HepG2 (cell line): ENCODE results near the gene TXNRD3. TPM values are rescaled to one million over a fixed set of nuclear protein-coding genes. Genes with fewer than 3 reads are reported as not detected.

Experiments
- DNMT1 ChIP-seq: sonication (generic); formaldehyde crosslinking; IDR thresholded peaks from 2 replicates; pipeline ENCODE4 v1.5.1; 2020; ENCODE audit warnings: mild to moderate bottlenecking, missing genetic modification reagents
- ERF ChIP-seq: IDR thresholded peaks from 2 replicates; pipeline ENCODE4 v1.6.1; 2018; ENCODE audit warnings: missing biosample characterization, missing genetic modification reagents
- HOXA3 ChIP-seq: sonication (generic); formaldehyde crosslinking; IDR thresholded peaks from 2 replicates; pipeline ENCODE4 v1.5.0; 2020; ENCODE audit warnings: missing genetic modification reagents
- NFIB ChIP-seq: sonication (generic); formaldehyde crosslinking; IDR thresholded peaks from 2 replicates; pipeline ENCODE4 v1.9.0; 2021; ENCODE audit warnings: missing genetic modification reagents, mild to moderate bottlenecking, borderline replicate concordance
- PATZ1 ChIP-seq: sonication (generic); formaldehyde crosslinking; IDR thresholded peaks from 2 replicates; pipeline ENCODE4 v1.4.0; 2020; ENCODE audit warnings: missing genetic modification reagents
- PAWR ChIP-seq: sonication (generic); formaldehyde crosslinking; IDR thresholded peaks from 2 replicates; pipeline ENCODE4 v1.4.0; 2020; ENCODE audit warnings: missing genetic modification reagents, mild to moderate bottlenecking, borderline replicate concordance
- U2AF1 ChIP-seq: fragments of 200-400 bp; formaldehyde crosslinking; optimal IDR thresholded peaks from 2 replicates; pipeline ENCODE3; 2017; ENCODE audit warnings: mild to moderate bottlenecking, low read depth, low read length
- ZKSCAN5 ChIP-seq: sonication (generic); formaldehyde crosslinking; IDR thresholded peaks from 2 replicates; pipeline ENCODE4 v1.5.1; 2020; ENCODE audit warnings: mild to moderate bottlenecking, missing genetic modification reagents
- ZNF564 ChIP-seq: sonication (generic); formaldehyde crosslinking; IDR thresholded peaks from 2 replicates; pipeline ENCODE4 v1.8.1; 2023; ENCODE audit warnings: mild to moderate bottlenecking, missing genetic modification reagents
- ZNF790 ChIP-seq: sonication (generic); formaldehyde crosslinking; IDR thresholded peaks from 2 replicates; pipeline ENCODE4 v1.8.0; 2022; ENCODE audit warnings: missing genetic modification reagents, mild to moderate bottlenecking, borderline replicate concordance
- polyA plus RNA-seq, 8 experiments: library from polyadenylated mRNA; depleted of rRNA in 3 of 8; stranded (reverse) in 7 of 8; unstranded in 1 of 8; fragments of >200 nt; fragmentation: Illumina TruSeq in 4 of 8; extraction: Trizol in 4 of 8; gene quantifications; 2 replicates each; pipeline versions ENCODE4 v1.2.1 to v1.2.3, GENCODE V29; 2011 to 2016; ENCODE audit warnings: low read depth in 4 of 8, missing spikeins in 1 of 8, mixed read lengths in 1 of 8; ENCODE audit not compliant: insufficient read depth in 1 of 8
- total RNA-seq, 5 experiments: library from RNA; depleted of rRNA; stranded (reverse); fragments of >200 nt; fragmentation: Illumina TruSeq; extraction: Trizol; gene quantifications; 2 replicates each; pipeline ENCODE4 v1.2.3, GENCODE V29; 2016; ENCODE audit warnings: low read depth in 1 of 5
- TF ChIP-seq, protein P1 (sequence below): sonication (generic); formaldehyde crosslinking; IDR thresholded peaks from 2 replicates; pipeline ENCODE4 v1.4.0; 2020; ENCODE audit warnings: missing genetic modification reagents, borderline replicate concordance
- TF ChIP-seq, protein P2 (sequence below): sonication (generic); formaldehyde crosslinking; IDR thresholded peaks from 2 replicates; pipeline ENCODE4 v1.4.0; 2020; ENCODE audit warnings: missing genetic modification reagents, mild to moderate bottlenecking, borderline replicate concordance
- TF ChIP-seq, protein P3 (sequence below): sonication (generic); formaldehyde crosslinking; IDR thresholded peaks from 2 replicates; pipeline ENCODE4 v1.5.0; 2020; ENCODE audit warnings: mild to moderate bottlenecking, missing genetic modification reagents, borderline replicate concordance

Gene TXNRD3
- total and polyA plus RNA-seq, 2 of the 13 experiments (the other 11 are each of a cell fraction or from before 2014, with no cell fraction given), result 4.8 to 20.7 TPM

GRCh38 chr3:126679318-126679751, 24.4 kb upstream of the TXNRD3 start (continued):
- TF ChIP-seq PATZ1, result 0 out of 2 replicates have a peak, but pooled peaks have one; percentile 24
- TF ChIP-seq, protein P1, sequence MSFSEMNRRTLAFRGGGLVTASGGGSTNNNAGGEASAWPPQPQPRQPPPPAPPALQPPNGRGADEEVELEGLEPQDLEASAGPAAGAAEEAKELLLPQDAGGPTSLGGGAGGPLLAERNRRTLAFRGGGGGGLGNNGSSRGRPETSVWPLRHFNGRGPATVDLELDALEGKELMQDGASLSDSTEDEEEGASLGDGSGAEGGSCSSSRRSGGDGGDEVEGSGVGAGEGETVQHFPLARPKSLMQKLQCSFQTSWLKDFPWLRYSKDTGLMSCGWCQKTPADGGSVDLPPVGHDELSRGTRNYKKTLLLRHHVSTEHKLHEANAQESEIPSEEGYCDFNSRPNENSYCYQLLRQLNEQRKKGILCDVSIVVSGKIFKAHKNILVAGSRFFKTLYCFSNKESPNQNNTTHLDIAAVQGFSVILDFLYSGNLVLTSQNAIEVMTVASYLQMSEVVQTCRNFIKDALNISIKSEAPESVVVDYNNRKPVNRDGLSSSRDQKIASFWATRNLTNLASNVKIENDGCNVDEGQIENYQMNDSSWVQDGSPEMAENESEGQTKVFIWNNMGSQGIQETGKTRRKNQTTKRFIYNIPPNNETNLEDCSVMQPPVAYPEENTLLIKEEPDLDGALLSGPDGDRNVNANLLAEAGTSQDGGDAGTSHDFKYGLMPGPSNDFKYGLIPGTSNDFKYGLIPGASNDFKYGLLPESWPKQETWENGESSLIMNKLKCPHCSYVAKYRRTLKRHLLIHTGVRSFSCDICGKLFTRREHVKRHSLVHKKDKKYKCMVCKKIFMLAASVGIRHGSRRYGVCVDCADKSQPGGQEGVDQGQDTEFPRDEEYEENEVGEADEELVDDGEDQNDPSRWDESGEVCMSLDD, result no peak
- no peak for TF ChIP-seq PAWR (CRISPR knock-in tag)
- TF ChIP-seq ZNF790 (CRISPR knock-in tag), result no peak
- TF ChIP-seq HOXA3 (CRISPR knock-in tag), result no peak
- no peak for TF ChIP-seq U2AF1
- TF ChIP-seq ERF (CRISPR knock-in tag), result no peak
- TF ChIP-seq DNMT1 (CRISPR knock-in tag), result no peak
- TF ChIP-seq, protein P2, sequence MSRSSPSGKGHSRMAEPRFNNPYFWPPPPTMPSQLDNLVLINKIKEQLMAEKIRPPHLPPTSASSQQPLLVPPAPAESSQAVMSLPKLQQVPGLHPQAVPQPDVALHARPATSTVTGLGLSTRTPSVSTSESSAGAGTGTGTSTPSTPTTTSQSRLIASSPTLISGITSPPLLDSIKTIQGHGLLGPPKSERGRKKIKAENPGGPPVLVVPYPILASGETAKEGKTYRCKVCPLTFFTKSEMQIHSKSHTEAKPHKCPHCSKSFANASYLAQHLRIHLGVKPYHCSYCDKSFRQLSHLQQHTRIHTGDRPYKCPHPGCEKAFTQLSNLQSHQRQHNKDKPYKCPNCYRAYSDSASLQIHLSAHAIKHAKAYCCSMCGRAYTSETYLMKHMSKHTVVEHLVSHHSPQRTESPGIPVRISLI (CRISPR knock-in tag), result no peak
- 0 out of 2 replicates have a peak, but pooled peaks have one; percentile 50 for TF ChIP-seq ZNF564 (CRISPR knock-in tag)
- TF ChIP-seq, protein P3, sequence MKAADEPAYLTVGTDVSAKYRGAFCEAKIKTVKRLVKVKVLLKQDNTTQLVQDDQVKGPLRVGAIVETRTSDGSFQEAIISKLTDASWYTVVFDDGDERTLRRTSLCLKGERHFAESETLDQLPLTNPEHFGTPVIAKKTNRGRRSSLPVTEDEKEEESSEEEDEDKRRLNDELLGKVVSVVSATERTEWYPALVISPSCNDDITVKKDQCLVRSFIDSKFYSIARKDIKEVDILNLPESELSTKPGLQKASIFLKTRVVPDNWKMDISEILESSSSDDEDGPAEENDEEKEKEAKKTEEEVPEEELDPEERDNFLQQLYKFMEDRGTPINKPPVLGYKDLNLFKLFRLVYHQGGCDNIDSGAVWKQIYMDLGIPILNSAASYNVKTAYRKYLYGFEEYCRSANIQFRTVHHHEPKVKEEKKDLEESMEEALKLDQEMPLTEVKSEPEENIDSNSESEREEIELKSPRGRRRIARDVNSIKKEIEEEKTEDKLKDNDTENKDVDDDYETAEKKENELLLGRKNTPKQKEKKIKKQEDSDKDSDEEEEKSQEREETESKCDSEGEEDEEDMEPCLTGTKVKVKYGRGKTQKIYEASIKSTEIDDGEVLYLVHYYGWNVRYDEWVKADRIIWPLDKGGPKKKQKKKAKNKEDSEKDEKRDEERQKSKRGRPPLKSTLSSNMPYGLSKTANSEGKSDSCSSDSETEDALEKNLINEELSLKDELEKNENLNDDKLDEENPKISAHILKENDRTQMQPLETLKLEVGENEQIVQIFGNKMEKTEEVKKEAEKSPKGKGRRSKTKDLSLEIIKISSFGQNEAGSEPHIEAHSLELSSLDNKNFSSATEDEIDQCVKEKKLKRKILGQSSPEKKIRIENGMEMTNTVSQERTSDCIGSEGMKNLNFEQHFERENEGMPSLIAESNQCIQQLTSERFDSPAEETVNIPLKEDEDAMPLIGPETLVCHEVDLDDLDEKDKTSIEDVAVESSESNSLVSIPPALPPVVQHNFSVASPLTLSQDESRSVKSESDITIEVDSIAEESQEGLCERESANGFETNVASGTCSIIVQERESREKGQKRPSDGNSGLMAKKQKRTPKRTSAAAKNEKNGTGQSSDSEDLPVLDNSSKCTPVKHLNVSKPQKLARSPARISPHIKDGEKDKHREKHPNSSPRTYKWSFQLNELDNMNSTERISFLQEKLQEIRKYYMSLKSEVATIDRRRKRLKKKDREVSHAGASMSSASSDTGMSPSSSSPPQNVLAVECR, result no peak
- TF ChIP-seq NFIB (CRISPR knock-in tag), result no peak
- no peak for TF ChIP-seq ZKSCAN5 (CRISPR knock-in tag)
